ENCODE measurements around the gene SLC29A1. TPM values are rescaled to one million over a fixed set of nuclear protein-coding genes. Genes with fewer than 3 reads are reported as not detected.

SLC29A1 gene
- total and polyA plus RNA-seq, 9 of the 15 experiments (the other 6 are each of a cell fraction or from before 2014, with no cell fraction given): 18.9 to 170 (median 57.7) TPM

DNA sequence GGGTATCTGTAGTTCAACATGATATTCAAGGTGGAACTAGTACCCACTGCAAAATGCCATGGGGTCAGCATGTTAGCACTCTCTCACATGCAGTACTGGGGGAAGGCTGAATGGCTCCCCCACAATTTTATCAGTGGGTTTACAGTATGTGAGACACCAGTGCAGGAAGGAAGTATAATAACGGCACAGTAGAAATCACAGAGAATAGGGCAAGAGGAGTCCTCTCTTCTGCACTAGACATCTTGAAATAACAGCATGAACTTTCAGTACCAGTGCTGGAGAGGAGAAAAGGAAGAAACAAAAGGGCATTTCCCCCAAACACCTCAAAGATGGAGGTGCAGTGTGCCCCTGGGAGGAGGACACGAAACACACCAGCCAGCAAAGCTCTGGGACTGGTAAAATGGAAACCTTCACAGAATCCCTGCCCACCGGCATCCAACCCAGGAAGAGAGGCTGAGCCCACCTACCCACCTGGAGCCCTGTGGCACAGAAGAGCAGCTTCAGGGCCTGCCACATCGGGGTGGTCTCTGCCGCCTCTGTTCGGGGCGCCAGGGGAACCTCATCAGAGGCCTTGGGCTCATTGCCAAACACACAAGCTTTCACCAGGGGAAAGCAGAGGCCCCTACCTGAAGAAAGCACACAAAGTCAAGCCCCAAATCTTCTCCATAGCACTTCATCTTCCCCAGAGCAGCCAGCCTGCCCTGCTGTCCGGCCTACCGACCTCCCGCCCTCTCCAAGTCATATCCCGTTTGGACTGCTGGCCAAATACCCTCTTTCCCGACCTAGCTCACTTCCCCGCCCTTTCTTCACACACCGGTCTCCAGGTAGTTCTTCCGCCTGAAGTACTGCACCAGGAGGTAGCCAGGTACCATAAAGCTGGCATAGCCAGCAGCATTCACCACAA lies 32.7 kb downstream of the SLC29A1 start:
- Histone ChIP-seq H3K9me1 (ENCODE audit: control insufficient read depth, insufficient read depth, low read length) (peaks cover 19% of the 10 kb centered on the region), H3K4me2 (ENCODE audit: insufficient read depth, low read length) (peak overlapping the region; percentile 89), H3K27me3 (ENCODE audit: control insufficient read depth in 2 of 2, insufficient read depth in 2 of 2, low read length in 2 of 2) (no peaks in the 10 kb centered on the region), H3K79me2 (ENCODE audit: control insufficient read depth, insufficient read depth, low read length) (peaks cover 36% of the 10 kb centered on the region), H3K27ac (ENCODE audit: extremely low read depth, low read depth, low read length) (peak overlapping the region; percentile 93), H3K4me3 (peak overlapping the region; percentile 81), H3K9me3 (replicated peaks; ENCODE audit: control insufficient read depth, insufficient read depth, low read depth, low read length) (no peaks in the 10 kb centered on the region), H3K36me3 (ENCODE audit: control insufficient read depth, insufficient read depth, low read length) (peaks cover 79% of the 10 kb centered on the region), H4K20me1 (replicated peaks; ENCODE audit: control insufficient read depth, insufficient read depth, low read length) (peaks cover 51% of the 10 kb centered on the region), H3K4me1 (replicated peaks in 1 of 2; ENCODE audit: control insufficient read depth in 2 of 2, insufficient read depth in 2 of 2, low read length in 2 of 2) (peaks cover 35 to 41% of the 10 kb centered on the region in 2 experiments; a peak in 4 of 5 replicates), H3K9ac (ENCODE audit: insufficient read depth in 1 of 2, low read depth in 2 of 2, low read length in 2 of 2) (peak overlapping the region; percentile 85 to 93), H2AFZ (ENCODE audit: low read depth, low read length) (0 out of 2 replicates have a peak overlapping the region, but pooled peaks have one; percentile 87)
- intact Hi-C loops (cut with micrococcal nuclease) (no loop called here), in situ Hi-C loops (cut with MboI) (no loop called here)
- FAIRE-seq (no peak), ATAC-seq (peak; percentile 1; the same call in 1 of the 3 replicates), DNase-seq (ENCODE audit: extremely low read depth in 1 of 4, low spot score in 3 of 4) (peak in 2 of 4 experiments; percentile 50 to 57)
- CTCF ChIA-PET (ENCODE audit: low intra/inter-chr PET ratio): interaction anchor here (1.3 kb wide), 1 partner anchor 481 kb away, joined by 3 read pairs; no protein-coding TSS in a partner anchor
- 13% methylated on average over 15 of the region's 15 CpGs for WGBS (ENCODE audit: insufficient coverage, low coverage, missing lambda C conversion rate)
- TSS peak; percentile 29 for BruUV-seq (replicated peaks)
- POLR2A ChIA-PET: interaction anchor here (0.5 to 3.2 kb wide), 32 partner anchors 11 to 1415 kb away, joined by 3 to 144 read pairs (median 4); partner anchors contain the start of genes HSP90AB1 and TMEM151B
- 0 out of 2 replicates have a peak, but pooled peaks have one; percentile 1 for TF ChIP-seq ZNF316 (IDR thresholded peaks at IDR 0.05)
- peak; percentile 6; the same call in 1 of the 2 replicates for TF ChIP-seq XRCC5 (IDR thresholded peaks at IDR 0.05; ENCODE audit: low read depth, low read length)
- no peak for TF ChIP-seq TCFL5 (CRISPR knock-in tag; conservative IDR thresholded peaks at IDR 0.05)
- TF ChIP-seq NFRKB (IDR thresholded peaks at IDR 0.05; ENCODE audit: low read depth): no peak
- TF ChIP-seq BCL6 (CRISPR knock-in tag; IDR thresholded peaks at IDR 0.05): no peak
- TF ChIP-seq PCBP1 (IDR thresholded peaks at IDR 0.05; ENCODE audit: low read depth, low read length, poor library complexity, severe bottlenecking): no peak
- no peak for TF ChIP-seq HLTF (IDR thresholded peaks at IDR 0.05)
- 0 out of 2 replicates have a peak, but pooled peaks have one; percentile 38 for TF ChIP-seq RUNX1 (IDR thresholded peaks at IDR 0.05; ENCODE audit: low read depth)
- TF ChIP-seq SIN3A (IDR thresholded peaks at IDR 0.05; ENCODE audit: borderline replicate concordance in 2 of 2, control insufficient read depth in 1 of 2, low read depth in 2 of 2, low read length in 2 of 2): 0 out of 4 replicates have a peak, but pooled peaks of 1 of the 2 experiments have one; percentile 31
- TF ChIP-seq CBX2 (IDR thresholded peaks at IDR 0.05; ENCODE audit: insufficient read depth, low read length, poor library complexity, severe bottlenecking): no peak
- TF ChIP-seq, protein P1, sequence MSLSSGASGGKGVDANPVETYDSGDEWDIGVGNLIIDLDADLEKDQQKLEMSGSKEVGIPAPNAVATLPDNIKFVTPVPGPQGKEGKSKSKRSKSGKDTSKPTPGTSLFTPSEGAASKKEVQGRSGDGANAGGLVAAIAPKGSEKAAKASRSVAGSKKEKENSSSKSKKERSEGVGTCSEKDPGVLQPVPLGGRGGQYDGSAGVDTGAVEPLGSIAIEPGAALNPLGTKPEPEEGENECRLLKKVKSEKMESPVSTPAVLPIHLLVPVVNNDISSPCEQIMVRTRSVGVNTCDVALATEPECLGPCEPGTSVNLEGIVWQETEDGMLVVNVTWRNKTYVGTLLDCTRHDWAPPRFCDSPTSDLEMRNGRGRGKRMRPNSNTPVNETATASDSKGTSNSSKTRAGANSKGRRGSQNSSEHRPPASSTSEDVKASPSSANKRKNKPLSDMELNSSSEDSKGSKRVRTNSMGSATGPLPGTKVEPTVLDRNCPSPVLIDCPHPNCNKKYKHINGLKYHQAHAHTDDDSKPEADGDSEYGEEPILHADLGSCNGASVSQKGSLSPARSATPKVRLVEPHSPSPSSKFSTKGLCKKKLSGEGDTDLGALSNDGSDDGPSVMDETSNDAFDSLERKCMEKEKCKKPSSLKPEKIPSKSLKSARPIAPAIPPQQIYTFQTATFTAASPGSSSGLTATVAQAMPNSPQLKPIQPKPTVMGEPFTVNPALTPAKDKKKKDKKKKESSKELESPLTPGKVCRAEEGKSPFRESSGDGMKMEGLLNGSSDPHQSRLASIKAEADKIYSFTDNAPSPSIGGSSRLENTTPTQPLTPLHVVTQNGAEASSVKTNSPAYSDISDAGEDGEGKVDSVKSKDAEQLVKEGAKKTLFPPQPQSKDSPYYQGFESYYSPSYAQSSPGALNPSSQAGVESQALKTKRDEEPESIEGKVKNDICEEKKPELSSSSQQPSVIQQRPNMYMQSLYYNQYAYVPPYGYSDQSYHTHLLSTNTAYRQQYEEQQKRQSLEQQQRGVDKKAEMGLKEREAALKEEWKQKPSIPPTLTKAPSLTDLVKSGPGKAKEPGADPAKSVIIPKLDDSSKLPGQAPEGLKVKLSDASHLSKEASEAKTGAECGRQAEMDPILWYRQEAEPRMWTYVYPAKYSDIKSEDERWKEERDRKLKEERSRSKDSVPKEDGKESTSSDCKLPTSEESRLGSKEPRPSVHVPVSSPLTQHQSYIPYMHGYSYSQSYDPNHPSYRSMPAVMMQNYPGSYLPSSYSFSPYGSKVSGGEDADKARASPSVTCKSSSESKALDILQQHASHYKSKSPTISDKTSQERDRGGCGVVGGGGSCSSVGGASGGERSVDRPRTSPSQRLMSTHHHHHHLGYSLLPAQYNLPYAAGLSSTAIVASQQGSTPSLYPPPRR (CRISPR knock-in tag; IDR thresholded peaks at IDR 0.05; ENCODE audit: borderline replicate concordance): 0 out of 2 replicates have a peak, but pooled peaks have one; percentile 6
- TF ChIP-seq, protein P2, sequence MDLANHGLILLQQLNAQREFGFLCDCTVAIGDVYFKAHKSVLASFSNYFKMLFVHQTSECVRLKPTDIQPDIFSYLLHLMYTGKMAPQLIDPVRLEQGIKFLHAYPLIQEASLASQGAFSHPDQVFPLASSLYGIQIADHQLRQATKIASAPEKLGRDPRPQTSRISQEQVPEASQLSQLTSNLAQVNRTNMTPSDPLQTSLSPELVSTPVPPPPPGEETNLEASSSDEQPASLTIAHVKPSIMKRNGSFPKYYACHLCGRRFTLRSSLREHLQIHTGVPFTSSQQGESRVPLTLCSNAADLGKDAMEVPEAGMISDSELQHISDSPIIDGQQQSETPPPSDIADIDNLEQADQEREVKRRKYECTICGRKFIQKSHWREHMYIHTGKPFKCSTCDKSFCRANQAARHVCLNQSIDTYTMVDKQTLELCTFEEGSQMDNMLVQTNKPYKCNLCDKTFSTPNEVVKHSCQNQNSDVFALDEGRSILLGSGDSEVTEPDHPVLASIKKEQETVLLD (IDR thresholded peaks at IDR 0.05): no peak
- no peak for TF ChIP-seq TCF3 (CRISPR knock-in tag; IDR thresholded peaks at IDR 0.05)
- TF ChIP-seq CHD2 (IDR thresholded peaks at IDR 0.05; ENCODE audit: low read depth, low read length): peak; percentile 20; the same call in 1 of the 2 replicates
